GM18502 (cell line): ENCODE measurements around the gene CARD10.

Experiments used
- ATAC-seq: cut with Tn5 transposase; IDR thresholded peaks from one replicate; pipeline ENCODE4 v1.9.1; 2021; ENCODE audit warnings: mild to moderate bottlenecking; ENCODE audit not compliant: unreplicated experiment, poor library complexity

The CARD10 gene, protein sequence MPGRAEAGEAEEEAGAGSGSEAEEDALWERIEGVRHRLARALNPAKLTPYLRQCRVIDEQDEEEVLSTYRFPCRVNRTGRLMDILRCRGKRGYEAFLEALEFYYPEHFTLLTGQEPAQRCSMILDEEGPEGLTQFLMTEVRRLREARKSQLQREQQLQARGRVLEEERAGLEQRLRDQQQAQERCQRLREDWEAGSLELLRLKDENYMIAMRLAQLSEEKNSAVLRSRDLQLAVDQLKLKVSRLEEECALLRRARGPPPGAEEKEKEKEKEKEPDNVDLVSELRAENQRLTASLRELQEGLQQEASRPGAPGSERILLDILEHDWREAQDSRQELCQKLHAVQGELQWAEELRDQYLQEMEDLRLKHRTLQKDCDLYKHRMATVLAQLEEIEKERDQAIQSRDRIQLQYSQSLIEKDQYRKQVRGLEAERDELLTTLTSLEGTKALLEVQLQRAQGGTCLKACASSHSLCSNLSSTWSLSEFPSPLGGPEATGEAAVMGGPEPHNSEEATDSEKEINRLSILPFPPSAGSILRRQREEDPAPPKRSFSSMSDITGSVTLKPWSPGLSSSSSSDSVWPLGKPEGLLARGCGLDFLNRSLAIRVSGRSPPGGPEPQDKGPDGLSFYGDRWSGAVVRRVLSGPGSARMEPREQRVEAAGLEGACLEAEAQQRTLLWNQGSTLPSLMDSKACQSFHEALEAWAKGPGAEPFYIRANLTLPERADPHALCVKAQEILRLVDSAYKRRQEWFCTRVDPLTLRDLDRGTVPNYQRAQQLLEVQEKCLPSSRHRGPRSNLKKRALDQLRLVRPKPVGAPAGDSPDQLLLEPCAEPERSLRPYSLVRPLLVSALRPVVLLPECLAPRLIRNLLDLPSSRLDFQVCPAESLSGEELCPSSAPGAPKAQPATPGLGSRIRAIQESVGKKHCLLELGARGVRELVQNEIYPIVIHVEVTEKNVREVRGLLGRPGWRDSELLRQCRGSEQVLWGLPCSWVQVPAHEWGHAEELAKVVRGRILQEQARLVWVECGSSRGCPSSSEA

DNA sequence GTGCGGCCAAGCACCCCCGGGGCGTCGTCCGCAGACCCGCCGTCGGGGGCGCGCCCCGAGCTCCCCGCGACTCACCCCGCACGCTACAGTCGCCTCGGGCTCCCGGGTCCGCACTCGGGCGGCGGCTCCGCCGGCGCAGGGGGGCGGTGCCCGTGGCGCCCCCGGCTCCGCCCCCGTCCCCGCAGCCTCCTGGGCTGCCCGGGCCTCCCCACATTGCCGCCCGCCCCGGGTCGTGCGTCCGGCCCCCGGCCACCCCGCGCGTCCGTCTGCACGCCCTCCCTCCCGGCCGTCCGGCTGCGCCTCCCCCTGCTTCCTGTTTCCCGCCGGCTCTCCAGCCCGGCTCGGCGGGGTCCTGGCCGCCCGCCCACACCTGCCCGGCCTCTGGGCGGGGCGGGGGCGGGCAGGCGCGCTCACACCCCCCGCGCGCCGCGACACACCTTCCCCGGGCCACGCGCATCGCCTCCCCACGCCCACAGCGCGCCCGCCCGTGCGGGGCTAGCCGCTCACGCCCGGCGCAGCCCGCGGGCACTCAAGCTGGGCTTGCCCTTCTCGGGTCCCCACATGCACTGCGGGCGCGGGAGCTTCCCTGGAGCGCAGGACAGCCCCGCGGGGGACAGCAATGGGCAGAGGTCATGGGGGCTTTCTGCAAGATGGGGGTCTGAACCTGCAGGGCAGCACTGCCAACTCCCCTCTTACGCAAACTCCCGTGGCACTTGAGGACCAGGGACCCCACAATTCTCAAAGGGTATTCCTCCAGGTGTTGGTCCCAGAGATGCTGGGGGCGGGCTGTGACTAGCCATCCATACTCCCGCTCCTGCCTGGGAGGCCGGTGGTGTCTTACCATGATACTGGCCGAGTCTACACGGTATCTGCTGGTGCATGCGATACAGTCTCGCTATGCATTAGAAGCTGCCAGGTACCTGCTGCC is at the start of gene CARD10:
Gene CARD10, minus strand, starts transcription at position 148 of the 928 bp plus-strand sequence. CDS start 215 bp downstream, outside the sequence.
- no peak for ATAC-seq

DNA sequence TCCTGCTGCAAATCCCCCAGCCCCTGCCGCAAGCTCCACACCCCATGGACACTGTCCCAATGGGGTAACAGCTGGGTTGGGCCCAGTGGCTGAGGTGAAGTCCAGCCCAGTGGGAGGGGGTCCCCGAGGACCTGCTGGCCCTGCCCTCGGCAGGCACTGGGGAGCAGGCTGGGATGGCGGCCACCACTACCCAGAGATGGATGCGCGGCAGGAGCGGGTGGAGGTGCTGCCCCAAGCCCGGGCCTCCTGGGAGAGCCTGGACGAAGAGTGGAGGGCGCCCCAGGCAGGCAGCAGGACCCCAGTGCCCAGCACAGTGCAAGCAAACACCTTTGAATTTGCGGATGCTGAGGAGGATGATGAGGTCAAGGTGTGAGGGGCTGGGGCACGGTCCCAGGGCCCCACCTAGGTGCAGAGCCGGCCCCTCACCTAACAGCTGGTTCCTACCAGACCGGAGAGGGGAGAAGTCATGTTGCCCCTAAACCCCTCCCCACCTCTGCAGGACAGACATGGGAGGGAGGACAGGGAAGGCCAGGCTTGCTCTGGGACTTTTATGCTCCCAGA is 49.3 kb upstream of the CARD10 start:
- ATAC-seq = no peak

DNA sequence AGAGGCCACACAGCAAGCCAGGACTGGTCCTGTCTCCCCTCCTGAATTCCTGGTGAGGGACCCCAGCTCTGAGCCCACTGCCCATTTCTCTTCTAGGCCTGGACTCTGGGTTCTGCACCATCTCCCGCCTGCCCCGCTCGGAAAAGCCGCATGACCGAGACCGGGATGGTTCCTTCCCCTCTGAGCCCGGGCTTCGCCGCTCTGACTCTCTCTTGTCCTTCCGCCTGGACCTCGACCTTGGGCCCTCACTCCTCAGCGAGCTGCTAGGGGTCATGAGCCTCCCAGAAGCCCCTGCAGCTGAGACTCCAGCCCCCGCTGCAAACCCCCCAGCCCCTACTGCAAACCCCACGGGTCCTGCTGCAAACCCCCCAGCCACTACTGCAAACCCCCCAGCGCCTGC is 48.8 kb upstream of the CARD10 start:
- ATAC-seq = no peak

DNA sequence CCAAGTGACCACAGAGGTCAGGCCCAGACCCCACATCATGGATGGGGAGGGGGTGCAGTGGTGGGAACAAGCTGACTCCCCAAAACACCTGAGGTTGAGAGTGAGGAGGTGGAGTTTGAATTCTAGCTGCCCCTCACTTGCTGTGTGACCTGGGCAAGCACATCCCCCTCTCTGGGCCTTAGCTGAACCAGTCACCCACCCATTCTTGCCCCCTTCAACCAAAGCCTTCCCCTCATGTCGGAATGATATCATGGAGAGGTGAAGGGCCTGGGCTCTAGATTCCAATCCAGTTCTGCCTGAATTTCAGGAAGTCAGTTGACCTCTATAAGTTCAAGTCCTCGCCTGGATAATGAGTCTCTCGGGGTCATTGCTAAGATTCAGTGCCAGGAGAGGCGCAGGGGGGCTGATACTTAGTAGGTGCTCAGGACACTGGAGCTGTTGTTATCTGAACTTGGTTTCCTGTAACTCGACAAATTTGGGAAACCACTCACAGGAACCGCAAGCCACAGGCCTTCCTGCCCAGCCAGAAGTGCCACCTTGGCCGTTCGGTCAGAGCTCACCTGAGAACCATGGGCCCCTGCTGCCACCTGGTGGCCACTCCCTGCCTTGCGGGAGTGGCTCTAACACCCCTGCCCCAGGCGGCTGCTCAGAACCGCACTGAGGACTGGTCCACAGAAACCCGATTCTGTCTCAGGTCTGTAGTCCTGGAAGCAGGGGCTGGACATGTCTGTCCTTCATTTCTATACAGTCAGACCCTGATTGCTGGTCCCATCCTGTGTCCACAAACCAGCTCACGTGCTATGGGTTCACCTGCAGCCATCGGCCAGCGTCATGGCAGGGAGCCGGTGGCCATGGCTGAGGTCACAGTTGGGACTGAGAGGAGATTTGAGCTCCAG is 47.9 kb upstream of the CARD10 start:
- ATAC-seq = peak; percentile 59

DNA sequence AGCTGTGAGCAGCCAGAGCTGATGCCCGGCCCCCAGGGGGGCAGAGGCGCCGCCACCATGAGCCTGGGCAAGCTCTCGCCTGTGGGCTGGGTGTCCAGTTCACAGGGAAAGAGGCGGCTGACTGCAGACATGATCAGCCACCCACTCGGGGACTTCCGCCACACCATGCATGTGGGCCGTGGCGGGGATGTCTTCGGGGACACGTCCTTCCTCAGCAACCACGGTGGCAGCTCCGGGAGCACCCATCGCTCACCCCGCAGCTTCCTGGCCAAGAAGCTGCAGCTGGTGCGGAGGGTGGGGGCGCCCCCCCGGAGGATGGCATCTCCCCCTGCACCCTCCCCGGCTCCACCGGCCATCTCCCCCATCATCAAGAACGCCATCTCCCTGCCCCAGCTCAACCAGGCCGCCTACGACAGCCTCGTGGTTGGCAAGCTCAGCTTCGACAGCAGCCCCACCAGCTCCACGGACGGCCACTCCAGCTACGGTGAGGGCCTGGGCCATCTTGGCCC is 47.2 kb upstream of the CARD10 start:
- ATAC-seq = no peak

DNA sequence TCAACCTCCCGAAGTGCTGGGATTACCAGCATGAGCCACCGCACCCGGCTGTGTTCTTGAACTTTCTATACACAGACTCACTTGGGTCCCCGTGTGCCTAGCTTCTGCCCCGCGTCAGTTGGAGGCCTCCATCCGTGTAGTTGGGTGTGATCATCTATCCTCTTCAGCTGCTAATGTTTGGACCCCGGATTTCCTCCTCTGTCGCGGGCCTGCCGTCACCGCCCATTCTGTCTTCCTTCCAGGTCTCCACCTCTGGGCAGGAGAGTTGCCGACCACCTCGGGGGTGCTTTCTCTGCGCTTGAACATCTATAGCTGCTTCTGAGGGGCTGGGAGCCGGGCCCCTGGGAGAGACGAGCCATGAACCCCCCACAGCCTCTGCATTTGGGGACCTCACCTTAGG is 46.6 kb upstream of the CARD10 start:
- ATAC-seq = no peak

DNA sequence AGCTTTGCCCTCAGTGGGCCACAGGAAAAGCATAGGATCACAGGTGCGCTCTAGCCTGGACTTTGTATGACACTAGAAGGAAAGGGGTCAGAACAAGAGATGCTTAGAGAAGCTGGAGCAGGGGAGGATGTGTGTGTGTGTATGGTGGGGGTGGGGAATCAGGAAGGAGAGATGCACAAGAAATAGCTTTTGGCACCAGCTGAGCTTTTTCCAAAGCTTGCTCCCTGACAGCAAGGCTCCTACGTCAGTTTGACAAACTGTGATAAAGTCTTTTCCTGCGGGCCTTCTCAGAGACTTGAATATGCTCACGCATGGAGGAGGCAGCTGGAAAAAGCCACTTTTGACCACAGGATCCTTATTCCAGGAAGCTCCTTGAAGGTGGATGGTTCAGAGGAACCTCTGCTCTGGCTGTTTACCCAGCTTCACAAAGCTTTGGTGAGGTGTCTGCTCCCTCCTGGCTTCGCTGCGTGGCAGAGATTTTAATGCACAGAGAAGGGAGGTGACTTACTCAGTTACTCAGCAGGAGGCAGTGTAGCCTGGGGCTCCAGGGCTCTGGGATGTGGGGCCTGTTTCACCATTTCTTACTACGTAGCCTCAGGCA is 45.0 kb upstream of the CARD10 start:
- no peak for ATAC-seq

DNA sequence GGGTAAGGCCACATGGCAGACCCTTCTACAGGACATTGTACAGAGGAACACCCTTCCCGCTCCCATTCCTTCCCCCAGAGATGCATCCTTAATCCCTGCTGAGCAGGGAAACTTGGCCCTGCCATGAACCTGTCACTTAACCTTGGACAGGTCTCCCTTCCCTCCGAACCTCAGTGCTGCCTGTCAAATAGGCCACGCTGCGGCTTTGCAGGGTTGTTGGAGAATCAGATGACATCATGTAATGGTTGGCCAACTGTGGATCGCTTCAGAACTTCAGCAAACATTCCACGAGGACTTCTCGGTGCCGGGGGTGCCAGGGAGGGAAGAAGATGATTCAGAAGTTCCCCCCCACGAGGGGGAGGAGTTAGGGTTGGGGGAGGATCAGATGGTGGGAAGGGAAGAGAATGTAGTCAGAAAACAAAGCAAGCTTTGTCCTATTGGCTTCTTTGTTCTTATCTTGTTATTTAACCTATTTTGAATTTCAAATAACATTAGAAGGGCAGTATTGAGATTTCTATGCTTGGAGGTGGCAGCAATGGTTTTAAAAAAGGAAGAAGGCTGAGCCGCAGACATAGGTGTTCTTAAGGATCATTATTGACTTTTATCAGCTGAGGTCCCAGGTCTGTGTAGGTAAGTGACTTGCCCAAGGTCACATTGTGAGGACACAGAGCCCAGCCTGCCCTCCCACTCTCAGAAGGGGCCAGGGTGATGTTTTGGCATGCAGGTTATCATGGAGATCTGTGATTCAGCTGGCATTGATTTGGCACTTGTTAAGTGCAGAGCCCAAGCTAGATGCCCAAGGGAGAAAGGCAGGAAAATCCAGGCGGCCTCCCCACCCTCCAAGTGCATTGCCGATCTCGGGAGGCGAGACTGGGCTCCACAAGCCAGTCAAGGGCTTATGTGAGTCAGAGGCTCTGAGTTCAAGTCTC is 44.2 kb upstream of the CARD10 start:
- no peak for ATAC-seq

DNA sequence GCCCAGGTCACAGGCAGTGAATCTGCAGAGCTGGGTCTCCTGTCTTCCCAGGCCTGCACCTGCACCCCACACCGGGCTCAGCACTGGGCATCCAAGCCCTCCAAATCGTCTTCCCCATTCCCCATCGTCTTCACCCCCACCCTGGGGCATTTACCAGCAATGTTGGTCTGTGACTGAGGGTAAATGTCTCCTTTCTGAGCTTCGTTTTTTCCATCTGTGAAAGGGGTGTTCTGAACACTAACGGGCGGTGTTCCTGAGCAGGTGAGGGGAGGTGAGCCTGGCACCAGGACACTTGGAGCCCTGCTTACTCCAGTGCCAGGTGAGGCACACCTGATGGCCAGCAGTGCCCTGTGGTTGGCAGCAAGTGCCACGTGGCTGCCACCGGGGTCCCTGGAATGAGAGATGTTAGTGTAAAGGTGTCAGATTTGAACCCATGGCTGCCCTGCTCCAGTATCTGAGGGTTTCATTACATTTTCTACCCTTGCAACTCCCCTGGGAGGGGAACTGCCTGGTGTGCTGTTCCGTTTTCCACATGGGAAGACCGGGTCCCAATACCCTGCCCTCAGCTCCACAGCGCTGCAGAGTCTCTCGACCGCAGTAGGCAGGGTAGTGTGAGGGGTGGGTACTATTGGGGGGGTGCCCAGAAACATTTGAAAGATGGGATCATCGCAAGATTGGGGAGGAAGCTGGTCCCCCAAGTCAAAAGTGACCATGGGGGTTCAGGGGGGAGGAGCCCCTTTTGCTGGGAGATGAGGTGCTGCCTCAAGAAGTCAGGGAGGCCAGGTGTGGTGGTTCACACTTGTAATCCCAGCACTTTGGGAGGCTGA is 43.0 kb upstream of the CARD10 start:
- no peak for ATAC-seq

DNA sequence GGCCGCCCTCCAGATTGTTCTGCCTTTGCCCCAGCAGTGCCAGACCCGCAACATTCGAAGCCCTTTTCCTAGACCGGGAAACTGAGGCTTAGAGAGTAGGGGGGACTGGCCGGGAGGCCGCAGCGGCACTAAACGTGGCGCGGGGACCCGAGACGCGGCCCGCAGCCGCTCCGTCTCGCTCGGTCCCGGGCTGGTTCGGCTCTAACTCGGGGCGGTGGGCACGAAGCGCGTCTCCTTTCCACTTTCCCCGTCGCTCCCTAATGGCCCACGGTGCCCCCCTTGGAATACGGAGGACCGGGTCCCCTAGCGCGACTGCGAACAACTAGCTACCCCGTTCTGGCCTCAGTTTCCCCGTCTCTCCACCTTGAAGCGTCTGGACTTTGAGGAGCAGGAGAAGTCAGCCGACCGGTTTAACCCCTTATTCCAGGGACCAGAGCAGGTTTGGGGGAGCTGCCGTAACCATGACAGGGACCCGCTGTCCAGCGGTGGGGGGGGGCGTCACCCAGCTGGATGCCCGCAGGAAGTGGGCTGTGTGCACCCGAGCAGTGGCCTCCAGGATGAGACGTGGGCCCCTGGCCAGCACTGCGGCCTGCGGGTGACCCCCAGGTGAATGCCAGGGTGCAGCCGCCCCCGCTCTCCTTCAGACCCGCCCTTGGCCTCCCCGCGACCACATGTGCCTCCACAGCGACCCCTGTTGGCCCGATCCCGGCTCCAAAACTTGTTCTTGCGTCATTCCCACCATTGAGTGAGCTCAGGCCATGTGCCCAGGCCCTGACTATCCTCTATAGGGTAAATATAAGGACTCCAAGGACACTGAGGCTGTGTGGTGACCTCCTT is 42.2 kb upstream of the CARD10 start:
- no peak for ATAC-seq

DNA sequence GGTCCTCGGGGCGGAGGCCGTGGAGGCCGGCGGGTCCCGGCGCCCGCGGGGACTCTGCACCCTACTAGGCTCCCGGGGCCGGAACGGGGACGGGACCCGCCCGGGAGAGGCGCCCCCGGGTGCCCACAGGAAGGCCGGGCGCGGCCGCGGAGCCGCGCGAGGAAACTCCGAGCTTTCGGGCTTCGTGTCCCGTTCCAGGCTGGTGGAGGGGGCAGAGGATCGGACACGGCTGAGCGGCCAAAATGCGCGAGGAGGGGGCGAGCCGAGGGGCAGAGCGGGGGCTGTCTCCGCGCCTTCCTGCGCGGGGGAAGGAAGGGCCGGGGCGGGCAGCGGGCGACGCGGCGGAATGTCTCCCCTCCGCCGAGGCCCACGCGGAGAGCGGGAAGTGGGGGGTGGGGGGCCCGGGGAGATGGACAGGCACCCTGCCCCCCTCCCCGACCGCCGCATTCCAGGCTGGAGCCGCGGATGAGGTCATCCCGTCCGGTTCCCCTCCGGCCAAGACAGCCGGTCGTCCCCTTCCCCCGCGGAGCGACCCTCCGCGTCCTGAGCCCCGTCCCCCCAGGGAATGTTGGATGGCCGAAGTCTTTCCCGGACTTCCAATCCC is 41.5 kb upstream of the CARD10 start:
- no peak for ATAC-seq

DNA sequence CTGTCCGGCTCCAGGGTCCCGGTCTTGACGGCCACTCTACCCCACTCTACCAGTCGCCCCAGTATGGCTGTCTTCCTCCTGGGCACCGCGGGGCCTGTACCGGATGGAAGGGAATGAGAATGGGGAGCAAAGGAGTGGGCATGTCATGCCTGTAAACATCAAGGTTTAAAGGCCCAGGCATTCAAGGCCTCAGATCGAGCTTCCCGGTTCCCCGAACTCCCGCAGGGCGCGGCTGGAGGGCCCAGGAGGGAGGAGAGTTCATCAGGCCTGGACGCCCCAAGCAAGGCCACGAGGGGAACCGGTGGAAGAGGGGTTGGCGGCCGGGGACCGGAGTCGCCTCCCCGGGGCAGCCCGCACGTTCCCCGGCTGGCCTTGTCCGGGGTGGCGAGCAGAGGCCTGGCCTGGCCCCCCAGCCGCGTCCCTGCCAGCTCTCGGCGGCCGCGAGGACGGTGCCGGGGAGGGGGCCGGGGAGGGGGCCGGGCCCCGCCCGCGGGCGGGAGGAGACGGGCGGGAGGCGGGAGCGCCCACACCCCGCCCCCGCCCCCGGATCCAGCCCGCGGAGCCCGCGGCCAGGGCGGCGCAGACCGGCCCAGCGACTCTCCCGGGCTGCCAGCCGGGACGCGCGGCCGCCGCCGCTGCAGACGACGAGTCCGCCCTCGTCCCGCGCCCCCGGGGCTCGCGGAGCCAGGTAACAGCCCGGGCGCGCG is 40.8 kb upstream of the CARD10 start, which contains the start of gene CDC42EP1:
Gene CDC42EP1, plus strand, starts transcription at position 580 of the 707 bp plus-strand sequence. CDS start 5,870 bp downstream, outside the sequence.
- ATAC-seq = no peak

DNA sequence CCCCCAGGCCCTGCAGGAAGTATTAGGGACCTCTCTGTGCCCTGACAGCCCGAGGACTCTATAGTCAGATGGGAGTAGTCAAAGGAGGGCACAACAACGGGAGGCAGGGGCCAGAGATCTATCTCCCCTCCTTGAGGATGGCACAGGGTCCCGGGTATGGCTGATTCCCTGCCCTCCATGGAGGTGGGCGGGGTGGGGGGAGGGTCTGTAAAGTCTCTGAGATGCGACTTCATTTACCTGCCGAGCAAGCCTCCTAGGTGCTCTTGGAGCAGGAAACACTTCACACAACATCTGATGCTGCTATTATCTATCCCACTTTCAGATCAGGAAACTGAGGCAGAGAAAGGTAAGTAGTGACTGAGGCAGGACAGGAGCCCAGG is 40.3 kb upstream of the CARD10 start:
- ATAC-seq = no peak

DNA sequence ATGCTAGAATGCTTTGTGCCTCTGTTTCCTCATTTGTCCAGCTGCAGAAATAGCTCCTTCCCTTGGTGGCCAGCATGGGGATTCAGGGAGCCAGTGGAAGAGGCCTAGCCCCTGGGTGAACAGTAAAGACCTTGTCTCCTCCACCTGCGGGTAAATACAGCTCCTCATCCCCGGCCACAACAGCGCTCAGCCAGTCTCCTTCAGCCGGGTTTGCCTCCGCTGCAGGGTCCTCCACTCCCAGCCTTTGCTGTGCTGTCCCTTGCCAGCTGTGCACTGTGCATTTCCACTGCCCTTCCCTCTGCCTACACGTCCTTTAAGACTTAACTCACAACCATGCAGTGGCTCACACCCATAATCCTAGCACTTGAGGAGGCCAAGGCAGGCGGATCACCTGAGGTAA is 39.6 kb upstream of the CARD10 start:
- ATAC-seq = no peak
